ENCODE data around the gene CD44. TPM values are rescaled to one million over a fixed set of nuclear protein-coding genes. Genes with fewer than 3 reads are reported as not detected.

Gene CD44
- polyA plus RNA-seq, 2 of the 4 experiments (the other 2 are of a cell fraction): 309 to 585 TPM

DNA sequence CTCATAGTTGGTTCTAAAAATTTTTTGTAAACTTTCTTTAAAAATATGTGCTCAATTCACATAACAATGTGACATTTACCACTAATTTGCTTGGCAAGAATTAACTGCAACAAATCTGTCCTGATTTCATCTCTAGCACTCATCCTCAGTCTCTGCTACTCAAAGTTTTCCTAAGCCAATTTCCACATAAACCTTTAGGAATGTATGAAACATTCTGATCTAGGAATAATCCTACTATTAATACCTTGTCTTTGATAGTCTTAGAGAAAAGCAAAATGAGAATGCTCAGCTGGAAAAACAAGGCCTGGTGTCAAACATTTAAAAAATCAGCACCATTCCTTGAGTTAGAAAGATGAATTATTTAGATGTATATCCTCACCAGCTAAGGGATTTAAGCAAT lies 114.3 kb downstream of the CD44 start:
- H3K27ac ChIP-seq: no peak overlapping the region
- TF ChIP-seq MAZ (IDR thresholded peaks at IDR 0.05; ENCODE audit: borderline replicate concordance, low read depth, low read length) (no peak), FOSB (CRISPR knock-in tag; IDR thresholded peaks at IDR 0.05) (no peak), SMC3 (IDR thresholded peaks at IDR 0.05) (no peak), POLR2AphosphoS2 (conservative IDR thresholded peaks at IDR 0.05; ENCODE audit: low read length) (no peak), NR3C1 (IDR thresholded peaks at IDR 0.05) (no peak), POLR2A (IDR thresholded peaks at IDR 0.05; ENCODE audit: low read length) (no peak), MYC (IDR thresholded peaks at IDR 0.05; ENCODE audit: borderline replicate concordance, low read length) (no peak), BHLHE40 (IDR thresholded peaks at IDR 0.05; ENCODE audit: low read depth, low read length) (no peak), NFE2L2 (conservative IDR thresholded peaks at IDR 0.05; ENCODE audit: low read length) (no peak), RAD21 (conservative IDR thresholded peaks at IDR 0.05 in 1 of 2, IDR thresholded peaks at IDR 0.05 in 1 of 2) (no peak), NPAS2 (CRISPR knock-in tag; IDR thresholded peaks at IDR 0.05; ENCODE audit: borderline replicate concordance) (no peak), CHD2 (IDR thresholded peaks at IDR 0.05; ENCODE audit: low read length, partially characterized antibody) (no peak), HOXB5 (CRISPR knock-in tag; IDR thresholded peaks at IDR 0.05) (no peak)
- TF ChIP-seq, protein P1, sequence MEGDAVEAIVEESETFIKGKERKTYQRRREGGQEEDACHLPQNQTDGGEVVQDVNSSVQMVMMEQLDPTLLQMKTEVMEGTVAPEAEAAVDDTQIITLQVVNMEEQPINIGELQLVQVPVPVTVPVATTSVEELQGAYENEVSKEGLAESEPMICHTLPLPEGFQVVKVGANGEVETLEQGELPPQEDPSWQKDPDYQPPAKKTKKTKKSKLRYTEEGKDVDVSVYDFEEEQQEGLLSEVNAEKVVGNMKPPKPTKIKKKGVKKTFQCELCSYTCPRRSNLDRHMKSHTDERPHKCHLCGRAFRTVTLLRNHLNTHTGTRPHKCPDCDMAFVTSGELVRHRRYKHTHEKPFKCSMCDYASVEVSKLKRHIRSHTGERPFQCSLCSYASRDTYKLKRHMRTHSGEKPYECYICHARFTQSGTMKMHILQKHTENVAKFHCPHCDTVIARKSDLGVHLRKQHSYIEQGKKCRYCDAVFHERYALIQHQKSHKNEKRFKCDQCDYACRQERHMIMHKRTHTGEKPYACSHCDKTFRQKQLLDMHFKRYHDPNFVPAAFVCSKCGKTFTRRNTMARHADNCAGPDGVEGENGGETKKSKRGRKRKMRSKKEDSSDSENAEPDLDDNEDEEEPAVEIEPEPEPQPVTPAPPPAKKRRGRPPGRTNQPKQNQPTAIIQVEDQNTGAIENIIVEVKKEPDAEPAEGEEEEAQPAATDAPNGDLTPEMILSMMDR (IDR thresholded peaks at IDR 0.05): no peak
- TF ChIP-seq, protein P2, sequence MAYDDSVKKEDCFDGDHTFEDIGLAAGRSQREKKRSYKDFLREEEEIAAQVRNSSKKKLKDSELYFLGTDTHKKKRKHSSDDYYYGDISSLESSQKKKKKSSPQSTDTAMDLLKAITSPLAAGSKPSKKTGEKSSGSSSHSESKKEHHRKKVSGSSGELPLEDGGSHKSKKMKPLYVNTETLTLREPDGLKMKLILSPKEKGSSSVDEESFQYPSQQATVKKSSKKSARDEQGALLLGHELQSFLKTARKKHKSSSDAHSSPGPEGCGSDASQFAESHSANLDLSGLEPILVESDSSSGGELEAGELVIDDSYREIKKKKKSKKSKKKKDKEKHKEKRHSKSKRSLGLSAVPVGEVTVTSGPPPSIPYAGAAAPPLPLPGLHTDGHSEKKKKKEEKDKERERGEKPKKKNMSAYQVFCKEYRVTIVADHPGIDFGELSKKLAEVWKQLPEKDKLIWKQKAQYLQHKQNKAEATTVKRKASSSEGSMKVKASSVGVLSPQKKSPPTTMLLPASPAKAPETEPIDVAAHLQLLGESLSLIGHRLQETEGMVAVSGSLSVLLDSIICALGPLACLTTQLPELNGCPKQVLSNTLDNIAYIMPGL (CRISPR knock-in tag; IDR thresholded peaks at IDR 0.05; ENCODE audit: borderline replicate concordance): no peak
- TF ChIP-seq, protein P3, sequence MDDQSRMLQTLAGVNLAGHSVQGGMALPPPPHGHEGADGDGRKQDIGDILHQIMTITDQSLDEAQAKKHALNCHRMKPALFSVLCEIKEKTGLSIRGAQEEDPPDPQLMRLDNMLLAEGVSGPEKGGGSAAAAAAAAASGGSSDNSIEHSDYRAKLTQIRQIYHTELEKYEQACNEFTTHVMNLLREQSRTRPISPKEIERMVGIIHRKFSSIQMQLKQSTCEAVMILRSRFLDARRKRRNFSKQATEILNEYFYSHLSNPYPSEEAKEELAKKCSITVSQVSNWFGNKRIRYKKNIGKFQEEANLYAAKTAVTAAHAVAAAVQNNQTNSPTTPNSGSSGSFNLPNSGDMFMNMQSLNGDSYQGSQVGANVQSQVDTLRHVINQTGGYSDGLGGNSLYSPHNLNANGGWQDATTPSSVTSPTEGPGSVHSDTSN (IDR thresholded peaks at IDR 0.05): no peak
- TF ChIP-seq, protein P4, sequence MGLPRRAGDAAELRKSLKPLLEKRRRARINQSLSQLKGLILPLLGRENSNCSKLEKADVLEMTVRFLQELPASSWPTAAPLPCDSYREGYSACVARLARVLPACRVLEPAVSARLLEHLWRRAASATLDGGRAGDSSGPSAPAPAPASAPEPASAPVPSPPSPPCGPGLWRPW (IDR thresholded peaks at IDR 0.05): no peak
- TF ChIP-seq, protein P5, sequence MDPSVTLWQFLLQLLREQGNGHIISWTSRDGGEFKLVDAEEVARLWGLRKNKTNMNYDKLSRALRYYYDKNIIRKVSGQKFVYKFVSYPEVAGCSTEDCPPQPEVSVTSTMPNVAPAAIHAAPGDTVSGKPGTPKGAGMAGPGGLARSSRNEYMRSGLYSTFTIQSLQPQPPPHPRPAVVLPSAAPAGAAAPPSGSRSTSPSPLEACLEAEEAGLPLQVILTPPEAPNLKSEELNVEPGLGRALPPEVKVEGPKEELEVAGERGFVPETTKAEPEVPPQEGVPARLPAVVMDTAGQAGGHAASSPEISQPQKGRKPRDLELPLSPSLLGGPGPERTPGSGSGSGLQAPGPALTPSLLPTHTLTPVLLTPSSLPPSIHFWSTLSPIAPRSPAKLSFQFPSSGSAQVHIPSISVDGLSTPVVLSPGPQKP (IDR thresholded peaks at IDR 0.05; ENCODE audit: low read depth, low read length): no peak
- ATAC-seq: no peak
- ChIA-PET POLR2A (no interaction called here), CTCF (no interaction called here)
- DNase-seq (ENCODE audit: low read depth in 1 of 2, low spot score in 1 of 2): no peak
- H3K4me3 ChIP-seq: no peak overlapping the region
- FAIRE-seq: no peak
- H3K9me3 ChIP-seq: no peaks in the 10 kb centered on the region
- no peak overlapping the region for H3K4me2 ChIP-seq
- no peaks in the 10 kb centered on the region for H3K4me1 ChIP-seq

DNA sequence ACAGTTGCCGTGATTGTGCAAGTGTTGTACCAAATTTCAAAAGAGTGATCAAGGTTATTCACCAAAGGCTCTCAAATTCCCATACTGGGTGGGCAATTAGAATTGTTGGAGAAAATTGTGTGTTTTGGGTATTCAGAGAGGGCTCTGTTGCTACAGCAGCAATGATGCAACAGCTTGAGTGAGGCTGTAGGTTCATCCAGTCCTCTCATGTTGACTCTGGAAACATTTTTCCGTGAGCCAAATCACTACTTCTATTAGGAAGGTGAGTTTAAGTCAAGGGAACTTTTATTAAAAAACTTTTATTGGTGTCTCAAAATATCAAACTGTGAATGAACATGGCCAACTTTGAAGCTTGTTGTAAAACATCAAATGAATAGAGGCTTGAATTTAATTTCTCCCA lies 116.5 kb downstream of the CD44 start:
- Histone ChIP-seq H3K27ac (no peak overlapping the region), H3K4me2 (no peak overlapping the region), H3K4me1 (peaks cover 10% of the 10 kb centered on the region), H3K9me3 (no peaks in the 10 kb centered on the region), H3K4me3 (no peak overlapping the region)
- WGBS (ENCODE audit: missing lambda C conversion rate): 78% methylated on average over 2 of the region's 2 CpGs
- ChIA-PET POLR2A (no interaction called here), CTCF (interaction anchor here (0.9 to 1.1 kb wide), 3 partner anchors 10 to 136 kb away, joined by 3 to 4 read pairs (median 4); no protein-coding TSS in a partner anchor)
- ATAC-seq: no peak
- DNase-seq (ENCODE audit: low read depth in 1 of 2, low spot score in 1 of 2): no peak
- FAIRE-seq: no peak
- no peak for TF ChIP-seq EHMT2 (IDR thresholded peaks at IDR 0.05; ENCODE audit: low read depth)
- no peak for TF ChIP-seq HEYL (CRISPR knock-in tag; IDR thresholded peaks at IDR 0.05)
- no peak for TF ChIP-seq ZFP36 (IDR thresholded peaks at IDR 0.05; ENCODE audit: borderline replicate concordance, partially characterized antibody)
- TF ChIP-seq CHD2 (IDR thresholded peaks at IDR 0.05; ENCODE audit: low read length, partially characterized antibody): no peak
- TF ChIP-seq, protein P3 (IDR thresholded peaks at IDR 0.05): no peak
- TF ChIP-seq MYC (IDR thresholded peaks at IDR 0.05; ENCODE audit: borderline replicate concordance, low read length): no peak
- TF ChIP-seq FOSL2 (IDR thresholded peaks at IDR 0.05): no peak
- TF ChIP-seq FOSL2 (CRISPR knock-in tag; IDR thresholded peaks at IDR 0.05): no peak
- no peak for TF ChIP-seq RCOR1 (IDR thresholded peaks at IDR 0.05; ENCODE audit: low read depth, low read length)
- no peak for TF ChIP-seq HOXB5 (CRISPR knock-in tag; IDR thresholded peaks at IDR 0.05)
- no peak for TF ChIP-seq CBX2 (IDR thresholded peaks at IDR 0.05; ENCODE audit: borderline replicate concordance, low read depth)
- TF ChIP-seq SMC3 (IDR thresholded peaks at IDR 0.05): no peak
- TF ChIP-seq, protein P5 (IDR thresholded peaks at IDR 0.05; ENCODE audit: low read depth, low read length): no peak
- no peak for TF ChIP-seq RAD21 (conservative IDR thresholded peaks at IDR 0.05 in 1 of 2, IDR thresholded peaks at IDR 0.05 in 1 of 2)
- no peak for TF ChIP-seq NFE2L2 (conservative IDR thresholded peaks at IDR 0.05; ENCODE audit: low read length)
- TF ChIP-seq RNF2 (IDR thresholded peaks at IDR 0.05; ENCODE audit: borderline replicate concordance, low read depth): no peak

Measured in A549 (cell line).